H9 (cell line): ENCODE measurements around the gene NR3C2. TPM values are rescaled to one million over a fixed set of nuclear protein-coding genes. Genes with fewer than 3 reads are reported as not detected.

Experiments used
- DNase-seq: peaks from one replicate; pipeline ENCODE4 v3.0.0-alpha.2; 2017
- H2AFZ ChIP-seq: one replicate; pipeline ENCODE4 v1.6.1; 2013; ENCODE audit warnings: mild to moderate bottlenecking, low read length, control low read depth, moderate library complexity
- H2AK5ac ChIP-seq: 2 replicates; pipeline ENCODE4 v1.6.1; 2013; ENCODE audit warnings: low read length, control low read depth, mixed read lengths; ENCODE audit not compliant: insufficient read length
- H2BK120ac ChIP-seq: one replicate; pipeline ENCODE4 v1.6.1; 2013; ENCODE audit warnings: low read depth, mild to moderate bottlenecking, low read length, control low read depth, inconsistent platforms; ENCODE audit not compliant: poor library complexity, severe bottlenecking
- H2BK12ac ChIP-seq: 2 replicates; pipeline ENCODE4 v1.6.1; 2013; ENCODE audit warnings: low read length, control low read depth, mixed read lengths, low read depth; ENCODE audit not compliant: insufficient read length
- H2BK15ac ChIP-seq: 2 replicates; pipeline ENCODE4 v1.6.1; 2013; ENCODE audit warnings: low read depth, low read length, control low read depth
- H2BK20ac ChIP-seq: one replicate; pipeline ENCODE4 v1.6.1; 2013; ENCODE audit warnings: low read depth, mild to moderate bottlenecking, low read length, control low read depth, inconsistent platforms; ENCODE audit not compliant: poor library complexity, severe bottlenecking
- H2BK5ac ChIP-seq: 2 replicates; pipeline ENCODE4 v1.6.1; 2013; ENCODE audit warnings: low read length, control low read depth, mixed read lengths; ENCODE audit not compliant: insufficient read length
- H3K14ac ChIP-seq: 2 replicates; pipeline ENCODE4 v1.6.1; 2013; ENCODE audit warnings: low read length, control low read depth; ENCODE audit not compliant: insufficient read depth
- H3K18ac ChIP-seq: 2 replicates; pipeline ENCODE4 v1.6.1; 2013; ENCODE audit warnings: low read depth, mild to moderate bottlenecking, mixed read lengths, low read length, control low read depth; ENCODE audit not compliant: insufficient read length
- H3K23ac ChIP-seq: 2 replicates; pipeline ENCODE4 v1.6.1; 2013; ENCODE audit warnings: low read length, control low read depth, mixed read lengths, low read depth; ENCODE audit not compliant: insufficient read length
- H3K23me2 ChIP-seq: 2 replicates; pipeline ENCODE4 v1.6.1; 2013; ENCODE audit warnings: low read depth, mild to moderate bottlenecking, mixed read lengths, low read length, control low read depth; ENCODE audit not compliant: insufficient read length, poor library complexity, severe bottlenecking
- H3K27ac ChIP-seq: 2 replicates; pipeline ENCODE4 v1.5.1; 2013; ENCODE audit warnings: low read length, control low read depth, mixed read lengths, low read depth; ENCODE audit not compliant: insufficient read length
- H3K27me3 ChIP-seq: 2 replicates; pipeline ENCODE4 v1.6.1; 2013; ENCODE audit warnings: low read length, control low read depth, inconsistent platforms; ENCODE audit not compliant: insufficient read depth
- H3K4ac ChIP-seq: 2 replicates; pipeline ENCODE4 v1.6.1; 2013; ENCODE audit warnings: low read depth, mild to moderate bottlenecking, control low read depth, inconsistent platforms, low read length, moderate library complexity
- H3K4me1 ChIP-seq: 2 replicates; pipeline ENCODE4 v1.6.1; 2013; ENCODE audit warnings: low read length, control low read depth, inconsistent platforms; ENCODE audit not compliant: insufficient read depth
- H3K4me2 ChIP-seq: 2 replicates; pipeline ENCODE4 v1.6.1; 2013; ENCODE audit warnings: low read length, control low read depth, mixed read lengths; ENCODE audit not compliant: insufficient read length, insufficient read depth
- H3K56ac ChIP-seq: 2 replicates; pipeline ENCODE4 v1.6.1; 2013; ENCODE audit warnings: low read depth, mild to moderate bottlenecking, mixed read lengths, low read length, control low read depth; ENCODE audit not compliant: insufficient read length
- H3K79me1 ChIP-seq: 2 replicates; pipeline ENCODE4 v1.6.1; 2013; ENCODE audit warnings: low read depth, mild to moderate bottlenecking, moderate library complexity, low read length, control low read depth, inconsistent platforms; ENCODE audit not compliant: insufficient read depth, poor library complexity, severe bottlenecking
- H3K79me2 ChIP-seq: 2 replicates; pipeline ENCODE4 v1.6.1; 2013; ENCODE audit warnings: low read length, control low read depth, inconsistent platforms; ENCODE audit not compliant: insufficient read depth
- H3K9ac ChIP-seq: 2 replicates; pipeline ENCODE4 v1.6.1; 2013; ENCODE audit warnings: low read length, control low read depth, mixed read lengths; ENCODE audit not compliant: insufficient read length; ENCODE audit errors: extremely low read depth
- H3K9me3 ChIP-seq: one replicate; pipeline ENCODE4 v1.6.1; 2013; ENCODE audit warnings: low read depth, low read length, inconsistent platforms; ENCODE audit not compliant: control insufficient read depth
- H3T11ph ChIP-seq: one replicate; pipeline ENCODE4 v1.6.1; 2013; ENCODE audit warnings: mild to moderate bottlenecking, low read length, control low read depth, inconsistent platforms
- H4K20me1 ChIP-seq: one replicate; pipeline ENCODE4 v1.6.1; 2013; ENCODE audit not compliant: control insufficient read depth, insufficient read length, insufficient read depth
- H4K5ac ChIP-seq: 2 replicates; pipeline ENCODE4 v1.6.1; 2013; ENCODE audit warnings: low read depth, mild to moderate bottlenecking, mixed read lengths, low read length, control low read depth; ENCODE audit not compliant: insufficient read length
- H4K8ac ChIP-seq: replicated peaks from 2 replicates; pipeline ENCODE4 v1.6.1; 2013; ENCODE audit warnings: low read length, control low read depth, mixed read lengths, low read depth; ENCODE audit not compliant: insufficient read length
- H4K91ac ChIP-seq: 2 replicates; pipeline ENCODE4 v1.6.1; 2013; ENCODE audit warnings: low read depth, mild to moderate bottlenecking, moderate library complexity, mixed read lengths, low read length, control low read depth; ENCODE audit not compliant: insufficient read length
- H3K27ac Mint-ChIP-seq, 3 experiments: 2 replicates in 2 of 3; 3 replicates in 1 of 3; pipeline ENCODE4 v1.8.0; 2020 to 2021; ENCODE audit warnings: mixed read lengths in 3 of 3, mild to moderate bottlenecking in 1 of 3, moderate library complexity in 1 of 3
- H3K27me3 Mint-ChIP-seq: 2 replicates; pipeline ENCODE4 v1.8.0; 2021; ENCODE audit warnings: low read depth, mild to moderate bottlenecking, moderate library complexity, mixed read lengths
- H3K36me3 Mint-ChIP-seq, 3 experiments: 2 replicates in 2 of 3; 3 replicates in 1 of 3; pipeline ENCODE4 v1.8.0; 2020 to 2021; ENCODE audit warnings: low read depth in 3 of 3, mixed read lengths in 3 of 3; ENCODE audit not compliant: insufficient read depth in 1 of 3
- H3K4me1 Mint-ChIP-seq, 2 experiments: 2 replicates each; pipeline ENCODE4 v1.8.0; 2020; ENCODE audit warnings: mixed read lengths in 2 of 2
- H3K4me3 Mint-ChIP-seq, 2 experiments: 2 replicates in 1 of 2; 3 replicates in 1 of 2; pipeline ENCODE4 v1.8.0; 2020 to 2021; ENCODE audit warnings: mild to moderate bottlenecking in 2 of 2, mixed read lengths in 2 of 2, moderate library complexity in 1 of 2
- H3K9me3 Mint-ChIP-seq, 2 experiments: 2 replicates in 1 of 2; 3 replicates in 1 of 2; pipeline ENCODE4 v1.8.0; 2020; ENCODE audit warnings: mild to moderate bottlenecking in 2 of 2, mixed read lengths in 2 of 2, moderate library complexity in 1 of 2
- WGBS: extraction: QIAGEN DNeasy Blood & Tissue Kit; methylation state at CpG from one replicate; pipeline ENCODE4 v1.1.7; 2013; ENCODE audit warnings: missing lambda C conversion rate, low lambda C conversion rate, mixed read lengths; ENCODE audit not compliant: insufficient read length; ENCODE audit errors: extremely low coverage; 5-methylcytosine and 5-hydroxymethylcytosine counted together
- total RNA-seq: library from RNA; stranded (reverse); gene quantifications from 2 replicates; pipeline ENCODE4 v1.2.1, GENCODE V29; 2021
- TF ChIP-seq, protein P1 (sequence below): fragments of 200-600 bp; sonication (generic); conservative IDR thresholded peaks from 3 replicates; pipeline ENCODE4 v1.8.0; 2021; ENCODE audit warnings: antibody characterized with exemption, mild to moderate bottlenecking

NR3C2 gene
- total RNA-seq, 1 experiment from 2014 or later: 1.4 TPM

DNA sequence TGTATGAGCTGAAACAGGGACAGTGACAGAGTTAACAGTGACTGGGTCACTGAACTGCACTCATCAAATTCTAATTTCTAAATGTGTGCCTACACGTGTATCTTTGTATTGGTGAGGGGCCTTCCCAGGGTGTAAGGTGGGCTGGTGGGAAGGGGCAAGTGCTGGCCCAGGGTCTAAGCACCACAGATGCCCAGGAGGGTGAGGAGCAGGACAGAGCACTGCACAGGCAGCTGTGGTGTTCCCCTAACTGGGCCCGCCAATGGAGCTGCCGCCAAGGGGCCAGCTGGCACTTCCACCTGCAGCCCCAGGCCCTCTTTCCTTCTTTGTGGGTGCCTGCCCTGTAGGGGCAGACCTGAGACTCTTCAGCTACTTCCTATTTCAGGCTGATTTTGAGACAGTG lies 360.5 kb downstream of the NR3C2 start:
- H2AK5ac ChIP-seq: no peak overlapping the region
- TF ChIP-seq, protein P1, sequence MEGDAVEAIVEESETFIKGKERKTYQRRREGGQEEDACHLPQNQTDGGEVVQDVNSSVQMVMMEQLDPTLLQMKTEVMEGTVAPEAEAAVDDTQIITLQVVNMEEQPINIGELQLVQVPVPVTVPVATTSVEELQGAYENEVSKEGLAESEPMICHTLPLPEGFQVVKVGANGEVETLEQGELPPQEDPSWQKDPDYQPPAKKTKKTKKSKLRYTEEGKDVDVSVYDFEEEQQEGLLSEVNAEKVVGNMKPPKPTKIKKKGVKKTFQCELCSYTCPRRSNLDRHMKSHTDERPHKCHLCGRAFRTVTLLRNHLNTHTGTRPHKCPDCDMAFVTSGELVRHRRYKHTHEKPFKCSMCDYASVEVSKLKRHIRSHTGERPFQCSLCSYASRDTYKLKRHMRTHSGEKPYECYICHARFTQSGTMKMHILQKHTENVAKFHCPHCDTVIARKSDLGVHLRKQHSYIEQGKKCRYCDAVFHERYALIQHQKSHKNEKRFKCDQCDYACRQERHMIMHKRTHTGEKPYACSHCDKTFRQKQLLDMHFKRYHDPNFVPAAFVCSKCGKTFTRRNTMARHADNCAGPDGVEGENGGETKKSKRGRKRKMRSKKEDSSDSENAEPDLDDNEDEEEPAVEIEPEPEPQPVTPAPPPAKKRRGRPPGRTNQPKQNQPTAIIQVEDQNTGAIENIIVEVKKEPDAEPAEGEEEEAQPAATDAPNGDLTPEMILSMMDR: no peak
- no peak for DNase-seq
- no peaks in the 10 kb centered on the region for H3K79me1 ChIP-seq
- H3K27me3 Mint-ChIP-seq: no peaks in the 10 kb centered on the region
- no peak overlapping the region for H2BK12ac ChIP-seq
- no peak overlapping the region for H2BK5ac ChIP-seq
- peaks cover 0 to 7% of the 10 kb centered on the region in 2 experiments; a peak in 1 of 5 replicates for H3K9me3 Mint-ChIP-seq
- no peak overlapping the region for H3K18ac ChIP-seq
- H3K36me3 Mint-ChIP-seq: no peaks in the 10 kb centered on the region
- no peak overlapping the region for H3T11ph ChIP-seq
- peak overlapping the region in 1 of 3 experiments; percentile 53; a peak in 1 of 7 replicates for H3K27ac Mint-ChIP-seq
- H4K91ac ChIP-seq: no peak overlapping the region
- H3K4me1 Mint-ChIP-seq: peaks cover 0 to 5% of the 10 kb centered on the region in 2 experiments; a peak in 2 of 4 replicates
- H2BK15ac ChIP-seq: no peak overlapping the region
- H3K56ac ChIP-seq: no peak overlapping the region
- no peaks in the 10 kb centered on the region for H3K27me3 ChIP-seq
- no peak overlapping the region for H3K23ac ChIP-seq
- no peak overlapping the region for H3K4me2 ChIP-seq
- H4K8ac ChIP-seq: no peak overlapping the region
- no peak overlapping the region for H2AFZ ChIP-seq
- no peak overlapping the region for H2BK120ac ChIP-seq
- no peak overlapping the region for H3K27ac ChIP-seq
- no peak overlapping the region for H3K4ac ChIP-seq
- no peak overlapping the region; the same call in 1 of the 2 replicates for H3K14ac ChIP-seq
- no peaks in the 10 kb centered on the region for H3K4me1 ChIP-seq
- H3K79me2 ChIP-seq: no peaks in the 10 kb centered on the region
- H4K20me1 ChIP-seq: no peaks in the 10 kb centered on the region
- no peaks in the 10 kb centered on the region for H3K9me3 ChIP-seq
- no peak overlapping the region for H3K9ac ChIP-seq
- H4K5ac ChIP-seq: no peak overlapping the region
- no peak overlapping the region for H2BK20ac ChIP-seq
- no peak overlapping the region for H3K4me3 Mint-ChIP-seq
- WGBS: no CpG with 5 or more reads among the region's 3 CpGs
- H3K23me2 ChIP-seq: no peaks in the 10 kb centered on the region
